ENCODE measurements around the gene LCE6A. TPM values are rescaled to one million over a fixed set of nuclear protein-coding genes. Genes with fewer than 3 reads are reported as not detected.

Gene LCE6A
- total and polyA plus RNA-seq, 9 of the 15 experiments (the other 6 are each of a cell fraction or from before 2014, with no cell fraction given): not detected

DNA sequence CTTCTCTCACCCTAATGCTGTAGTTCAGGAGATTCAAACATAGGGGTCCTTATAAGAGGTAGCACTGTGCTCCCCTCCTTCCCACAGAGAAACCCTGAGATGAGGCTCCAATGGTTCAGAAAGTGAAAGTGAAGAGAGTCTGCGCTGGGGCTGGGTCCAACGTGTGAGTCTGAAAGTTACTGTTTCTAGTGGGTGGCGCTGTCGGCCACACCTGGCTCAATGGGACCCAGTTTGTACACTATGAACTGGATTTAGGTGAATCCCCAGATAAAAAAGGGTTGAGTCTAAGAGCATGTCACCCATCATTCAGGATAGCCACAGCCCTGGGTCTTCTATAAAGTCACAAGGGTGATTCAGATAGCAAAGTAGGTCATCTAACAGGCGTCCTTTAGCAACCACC is 38.3 kb downstream of the LCE6A start:
- Histone ChIP-seq H3K79me2 (ENCODE audit: control insufficient read depth, insufficient read depth, low read length) (no peaks in the 10 kb centered on the region), H3K36me3 (ENCODE audit: control insufficient read depth, insufficient read depth, low read length) (no peaks in the 10 kb centered on the region), H3K4me2 (ENCODE audit: insufficient read depth, low read length) (no peak overlapping the region), H3K9me1 (ENCODE audit: control insufficient read depth, insufficient read depth, low read length) (no peaks in the 10 kb centered on the region), H3K9ac (ENCODE audit: insufficient read depth in 1 of 2, low read depth in 2 of 2, low read length in 2 of 2) (no peak overlapping the region), H3K27ac (ENCODE audit: extremely low read depth, low read depth, low read length) (no peak overlapping the region), H3K27me3 (ENCODE audit: control insufficient read depth in 2 of 2, insufficient read depth in 2 of 2, low read length in 2 of 2) (peaks cover 0 to 10% of the 10 kb centered on the region in 2 experiments; a peak in 1 of 5 replicates), H2AFZ (ENCODE audit: low read depth, low read length) (no peak overlapping the region), H3K4me3 (no peak overlapping the region), H3K4me1 (replicated peaks in 1 of 2; ENCODE audit: control insufficient read depth in 2 of 2, insufficient read depth in 2 of 2, low read length in 2 of 2) (no peaks in the 10 kb centered on the region), H3K9me3 (replicated peaks; ENCODE audit: control insufficient read depth, insufficient read depth, low read depth, low read length) (no peaks in the 10 kb centered on the region), H4K20me1 (replicated peaks; ENCODE audit: control insufficient read depth, insufficient read depth, low read length) (no peaks in the 10 kb centered on the region)
- WGBS (ENCODE audit: insufficient coverage, low coverage, missing lambda C conversion rate): 5% methylated on average over 5 of the region's 5 CpGs
- FAIRE-seq (no peak), DNase-seq (ENCODE audit: extremely low read depth in 1 of 4, low spot score in 3 of 4) (no peak), ATAC-seq (no peak)
- ChIA-PET CTCF (ENCODE audit: low intra/inter-chr PET ratio) (no interaction called here), POLR2A (no interaction called here)
- intact Hi-C loops (cut with micrococcal nuclease): no loop called here
- in situ Hi-C loops (cut with MboI): no loop called here
- BruUV-seq (replicated peaks): no TSS peak
- TF ChIP-seq RCOR1 (IDR thresholded peaks at IDR 0.05; ENCODE audit: borderline replicate concordance in 1 of 2, low read depth in 2 of 2, low read length in 2 of 2) (no peak), CREM (IDR thresholded peaks at IDR 0.05; ENCODE audit: low read depth) (no peak), KHSRP (IDR thresholded peaks at IDR 0.05) (no peak), SAFB2 (IDR thresholded peaks at IDR 0.05; ENCODE audit: borderline replicate concordance, low read depth, low read length, severe bottlenecking) (no peak), SUPT5H (IDR thresholded peaks at IDR 0.05) (no peak), ZSCAN29 (IDR thresholded peaks at IDR 0.05) (no peak), SNRNP70 (optimal IDR thresholded peaks at IDR 0.05; ENCODE audit: low read depth, low read length) (no peak), NR0B1 (IDR thresholded peaks at IDR 0.05; ENCODE audit: partially characterized antibody) (no peak), ELF1 (tag; IDR thresholded peaks at IDR 0.05) (no peak), GTF3C2 (IDR thresholded peaks at IDR 0.05; ENCODE audit: borderline replicate concordance, extremely low read depth, insufficient read length) (no peak), JUN (IDR thresholded peaks at IDR 0.05; ENCODE audit: borderline replicate concordance, low read depth, low read length) (no peak), JUN (CRISPR knock-in tag; IDR thresholded peaks at IDR 0.05; ENCODE audit: borderline replicate concordance) (no peak), ERF (CRISPR knock-in tag; IDR thresholded peaks at IDR 0.05) (no peak), ARID4B (CRISPR knock-in tag; IDR thresholded peaks at IDR 0.05) (no peak), L3MBTL2 (IDR thresholded peaks at IDR 0.05) (no peak), ZNF699 (CRISPR knock-in tag; IDR thresholded peaks at IDR 0.05; ENCODE audit: insufficient replicate concordance) (no peak)
